ENCODE measurements around the gene SORBS2. TPM values are rescaled to one million over a fixed set of nuclear protein-coding genes. Genes with fewer than 3 reads are reported as not detected.

The SORBS2 gene
- total RNA-seq, 4 donors from 2014 or later, result 821 to 1,626 (median 1,353) TPM

DNA sequence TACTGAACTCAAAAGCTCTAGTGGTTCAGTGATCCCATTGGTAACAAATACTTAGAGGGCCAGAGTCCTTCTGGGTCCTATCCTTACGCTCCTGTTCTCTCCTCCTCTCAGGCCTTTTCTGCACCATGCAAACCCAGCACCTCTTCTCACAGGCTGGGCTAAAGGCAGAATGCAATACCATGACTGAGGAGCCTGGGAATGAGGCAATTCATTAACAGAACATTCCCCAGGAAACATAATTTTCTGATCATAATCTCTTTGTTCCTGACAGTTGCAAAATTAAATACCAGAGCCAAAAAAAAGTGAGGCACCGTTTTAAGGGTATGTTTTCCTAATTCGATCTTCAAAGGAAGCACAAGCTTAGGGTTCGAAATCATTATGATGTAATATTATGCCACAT lies 9.0 kb downstream of the SORBS2 start:
- no peaks in the 10 kb centered on the region for H3K27me3 ChIP-seq
- no peaks in the 10 kb centered on the region for H3K9me3 ChIP-seq
- DNase-seq (ENCODE audit: extremely low spot score), result peak; percentile 12
- H3K36me3 ChIP-seq, result no peaks in the 10 kb centered on the region
- no peak for TF ChIP-seq POLR2A (IDR thresholded peaks at IDR 0.05; ENCODE audit: low read depth)
- no peak for TF ChIP-seq EP300 (IDR thresholded peaks at IDR 0.05)
- no peak for TF ChIP-seq POLR2AphosphoS5 (IDR thresholded peaks at IDR 0.05)
- TF ChIP-seq, protein P1, sequence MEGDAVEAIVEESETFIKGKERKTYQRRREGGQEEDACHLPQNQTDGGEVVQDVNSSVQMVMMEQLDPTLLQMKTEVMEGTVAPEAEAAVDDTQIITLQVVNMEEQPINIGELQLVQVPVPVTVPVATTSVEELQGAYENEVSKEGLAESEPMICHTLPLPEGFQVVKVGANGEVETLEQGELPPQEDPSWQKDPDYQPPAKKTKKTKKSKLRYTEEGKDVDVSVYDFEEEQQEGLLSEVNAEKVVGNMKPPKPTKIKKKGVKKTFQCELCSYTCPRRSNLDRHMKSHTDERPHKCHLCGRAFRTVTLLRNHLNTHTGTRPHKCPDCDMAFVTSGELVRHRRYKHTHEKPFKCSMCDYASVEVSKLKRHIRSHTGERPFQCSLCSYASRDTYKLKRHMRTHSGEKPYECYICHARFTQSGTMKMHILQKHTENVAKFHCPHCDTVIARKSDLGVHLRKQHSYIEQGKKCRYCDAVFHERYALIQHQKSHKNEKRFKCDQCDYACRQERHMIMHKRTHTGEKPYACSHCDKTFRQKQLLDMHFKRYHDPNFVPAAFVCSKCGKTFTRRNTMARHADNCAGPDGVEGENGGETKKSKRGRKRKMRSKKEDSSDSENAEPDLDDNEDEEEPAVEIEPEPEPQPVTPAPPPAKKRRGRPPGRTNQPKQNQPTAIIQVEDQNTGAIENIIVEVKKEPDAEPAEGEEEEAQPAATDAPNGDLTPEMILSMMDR (IDR thresholded peaks at IDR 0.05), result no peak
- no peak overlapping the region for H3K4me3 ChIP-seq
- peaks cover 0 to 5% (median 0%) of the 10 kb centered on the region in 4 donors for H3K4me1 ChIP-seq
- no peak overlapping the region for H3K27ac ChIP-seq (replicated peaks in 1 of 4)
- WGBS, result 83% methylated on average over 4 of the region's 4 CpGs
- intact Hi-C loops (cut with DNase I), result no loop called here

DNA sequence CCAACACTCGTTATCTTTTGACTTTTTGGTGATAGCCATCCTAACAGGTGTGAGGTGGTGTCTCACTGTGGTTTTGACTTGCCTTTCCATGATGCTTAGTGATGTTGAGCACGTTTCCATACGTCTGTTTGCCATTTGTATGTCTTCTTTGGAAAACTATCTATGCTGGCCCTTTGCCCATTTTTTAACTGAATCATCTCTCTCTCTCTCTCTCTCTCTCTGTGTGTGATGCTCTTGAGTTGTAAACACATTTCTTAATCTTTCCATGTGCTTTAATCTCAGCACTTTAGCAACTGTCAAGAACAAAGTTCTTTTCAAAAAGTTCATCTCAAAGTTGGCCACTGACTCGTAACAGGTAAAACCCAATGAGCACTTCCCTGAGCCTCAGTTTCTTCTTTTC lies 10.5 kb downstream of the SORBS2 start:
- TF ChIP-seq POLR2AphosphoS5 (IDR thresholded peaks at IDR 0.05), result no peak
- DNase-seq (ENCODE audit: extremely low spot score), result peak; percentile 10
- no peak overlapping the region for H3K4me3 ChIP-seq
- no peaks in the 10 kb centered on the region for H3K36me3 ChIP-seq
- WGBS, result 86% methylated on average over 4 of the region's 4 CpGs
- H3K4me1 ChIP-seq, result peaks cover 0 to 5% (median 0%) of the 10 kb centered on the region in 4 donors
- no peaks in the 10 kb centered on the region for H3K27me3 ChIP-seq
- no peaks in the 10 kb centered on the region for H3K9me3 ChIP-seq
- intact Hi-C loops (cut with DNase I), result no loop called here
- H3K27ac ChIP-seq (replicated peaks in 1 of 4), result no peak overlapping the region

DNA sequence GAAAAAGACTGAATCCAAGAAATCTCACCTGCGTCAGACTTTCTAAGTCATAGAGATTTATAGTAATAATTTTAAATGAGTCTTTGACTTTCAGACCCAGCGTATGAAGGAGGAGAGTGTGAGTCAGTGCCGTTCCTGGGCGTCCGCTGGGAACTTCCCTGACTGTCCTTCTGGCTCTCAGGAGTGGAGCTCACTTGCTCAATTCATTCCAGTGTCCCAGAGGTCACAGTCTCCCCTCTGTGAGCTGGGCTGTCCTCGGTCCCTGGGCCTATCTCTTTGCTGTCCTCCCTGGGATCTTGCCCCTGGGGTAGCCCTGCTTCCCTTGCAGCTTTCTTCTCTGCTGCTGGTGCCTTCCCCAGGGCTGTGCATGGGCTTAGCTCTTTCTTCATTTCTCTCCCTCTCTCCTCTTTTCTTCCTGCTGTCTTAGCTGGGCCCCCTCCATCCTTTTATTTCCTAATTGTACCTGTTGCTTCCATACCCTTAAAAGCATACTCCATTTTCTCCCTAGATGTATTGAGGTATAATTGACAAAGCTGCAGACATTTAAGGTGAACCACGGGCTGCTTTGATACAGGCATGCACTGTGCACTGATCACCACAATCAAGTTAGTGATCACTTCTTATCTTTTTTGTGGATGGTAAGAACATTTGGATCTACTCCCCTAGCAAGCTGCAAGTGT lies 11.6 kb downstream of the SORBS2 start:
- Histone ChIP-seq H3K4me3 (no peak overlapping the region), H3K9me3 (no peaks in the 10 kb centered on the region), H3K27me3 (no peaks in the 10 kb centered on the region), H3K36me3 (peaks cover 0 to under 1% (median 0%) of the 10 kb centered on the region in 4 donors), H3K4me1 (peaks cover 3 to 14% (median 7%) of the 10 kb centered on the region in 4 donors), H3K27ac (replicated peaks in 1 of 4) (no peak overlapping the region)
- intact Hi-C loops (cut with DNase I), result no loop called here
- WGBS, result 94% methylated on average over 7 of the region's 7 CpGs
- no peak for TF ChIP-seq POLR2A (IDR thresholded peaks at IDR 0.05; ENCODE audit: low read depth)
- TF ChIP-seq, protein P1 (IDR thresholded peaks at IDR 0.05), result no peak
- TF ChIP-seq POLR2AphosphoS5 (IDR thresholded peaks at IDR 0.05), result no peak
- no peak for TF ChIP-seq EP300 (IDR thresholded peaks at IDR 0.05)
- peak; percentile 64 for DNase-seq (ENCODE audit: extremely low spot score)

- no peak overlapping the region for H3K4me3 ChIP-seq
- peaks cover 0 to 4% (median 0%) of the 10 kb centered on the region in 4 donors for H3K36me3 ChIP-seq
- 98% methylated on average over 10 of the region's 10 CpGs for WGBS
- no peaks in the 10 kb centered on the region for H3K9me3 ChIP-seq
- H3K27ac ChIP-seq (replicated peaks in 1 of 4), result no peak overlapping the region
- H3K27me3 ChIP-seq, result no peaks in the 10 kb centered on the region
- H3K4me1 ChIP-seq, result peaks cover 11 to 24% (median 16%) of the 10 kb centered on the region in 4 donors
- intact Hi-C loops (cut with DNase I), result no loop called here
- DNase-seq (ENCODE audit: extremely low spot score), result peak; percentile 53
- TF ChIP-seq POLR2A (IDR thresholded peaks at IDR 0.05; ENCODE audit: low read depth), result no peak
- no peak for TF ChIP-seq POLR2AphosphoS5 (IDR thresholded peaks at IDR 0.05)
- TF ChIP-seq EP300 (IDR thresholded peaks at IDR 0.05), result no peak
- TF ChIP-seq, protein P1 (IDR thresholded peaks at IDR 0.05), result no peak
These were observed 12.6 kb downstream of the SORBS2 start for GRCh38 chr4:185799442-185799841.

- Histone ChIP-seq H3K9me3 (no peaks in the 10 kb centered on the region), H3K4me1 (peaks cover 24 to 41% (median 30%) of the 10 kb centered on the region in 4 donors), H3K27ac (replicated peaks in 1 of 4) (no peak overlapping the region), H3K36me3 (peaks cover 0 to 4% (median 0%) of the 10 kb centered on the region in 4 donors), H3K27me3 (no peaks in the 10 kb centered on the region), H3K4me3 (no peak overlapping the region)
- 85% methylated on average over 8 of the region's 8 CpGs for WGBS
- DNase-seq (ENCODE audit: extremely low spot score), result peak; percentile 84
- intact Hi-C loops (cut with DNase I), result no loop called here
- TF ChIP-seq POLR2A (IDR thresholded peaks at IDR 0.05; ENCODE audit: low read depth), result no peak
- no peak for TF ChIP-seq POLR2AphosphoS5 (IDR thresholded peaks at IDR 0.05)
- TF ChIP-seq, protein P1 (IDR thresholded peaks at IDR 0.05), result no peak
- TF ChIP-seq EP300 (IDR thresholded peaks at IDR 0.05), result no peak
These were observed 14.2 kb downstream of the SORBS2 start for GRCh38 chr4:185797596-185798338.
